T-helper 2 cell treated with Interferon-gamma antibody and Interleukin-4, amounts not matched to agents 5 μg/mL and 100 μg/mL, for 36 hours (primary cell): ENCODE results near the gene BRD3.

Experiments
- DNase-seq: peaks from one replicate; pipeline ENCODE4 v3.0.0; 2021; ENCODE audit warnings: low spot score
- H3K27ac Mint-ChIP-seq: one replicate; pipeline ENCODE4 v1.8.0; 2021; ENCODE audit warnings: mild to moderate bottlenecking, mixed read lengths
- H3K27me3 Mint-ChIP-seq: one replicate; pipeline ENCODE4 v1.8.0; 2021; ENCODE audit warnings: low read depth, mixed read lengths
- H3K36me3 Mint-ChIP-seq: one replicate; pipeline ENCODE4 v1.8.0; 2021; ENCODE audit warnings: low read depth, mixed read lengths
- H3K4me1 Mint-ChIP-seq: one replicate; pipeline ENCODE4 v1.8.0; 2021; ENCODE audit warnings: low read depth, mixed read lengths
- H3K4me3 Mint-ChIP-seq: one replicate; pipeline ENCODE4 v1.8.0; 2022; ENCODE audit warnings: mild to moderate bottlenecking, moderate library complexity, mixed read lengths
- H3K9me3 Mint-ChIP-seq: one replicate; pipeline ENCODE4 v1.8.0; 2021; ENCODE audit warnings: mixed read lengths

The BRD3 gene

DNA sequence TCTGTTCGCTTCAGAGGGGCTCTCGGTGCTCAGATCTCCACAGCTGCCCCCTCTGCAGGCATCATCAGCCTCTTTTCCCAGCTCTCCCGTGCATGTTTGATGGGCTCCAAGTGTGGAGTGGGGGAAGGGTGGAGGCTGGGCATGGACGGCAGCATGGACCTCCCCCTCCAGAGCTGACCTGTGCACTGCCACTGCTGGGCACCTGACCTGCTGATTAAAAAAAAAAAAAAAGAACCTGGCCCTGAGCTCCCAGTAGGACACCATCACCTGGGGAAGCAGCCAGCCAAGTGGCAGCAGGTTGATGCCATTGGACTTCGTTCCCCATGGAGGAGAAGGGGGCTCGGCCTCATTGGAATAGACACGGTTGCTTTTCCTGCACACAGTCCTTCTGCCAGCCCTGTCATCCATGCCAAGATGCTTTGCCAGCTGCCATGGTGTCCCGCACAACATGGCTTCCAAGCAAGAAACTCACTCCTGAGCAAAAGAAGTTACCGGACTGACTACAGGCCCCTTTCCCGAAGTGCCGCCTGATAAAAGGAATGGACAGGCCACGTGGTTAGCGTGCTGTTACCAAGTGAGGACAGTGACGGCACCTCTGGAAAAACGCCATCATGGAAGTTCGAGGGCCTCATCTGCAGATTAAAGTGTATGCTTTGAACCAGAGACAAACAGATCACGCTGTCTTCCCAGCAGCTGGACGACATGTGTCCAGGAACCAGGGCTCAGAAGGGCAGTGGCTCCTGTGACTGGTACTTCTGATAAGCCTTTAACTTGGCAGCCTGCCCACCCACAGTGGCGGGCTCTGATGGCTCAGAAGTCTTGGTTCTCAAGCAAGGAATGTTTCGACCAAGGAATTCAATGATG lies 57.3 kb downstream of the BRD3 start:
- H3K27me3 Mint-ChIP-seq = no peaks in the 10 kb centered on the region
- H3K27ac Mint-ChIP-seq = no peak overlapping the region
- peaks cover 8% of the 10 kb centered on the region for H3K9me3 Mint-ChIP-seq
- no peaks in the 10 kb centered on the region for H3K4me1 Mint-ChIP-seq
- no peak for DNase-seq
- H3K36me3 Mint-ChIP-seq = peaks cover 5% of the 10 kb centered on the region
- no peak overlapping the region for H3K4me3 Mint-ChIP-seq

DNA sequence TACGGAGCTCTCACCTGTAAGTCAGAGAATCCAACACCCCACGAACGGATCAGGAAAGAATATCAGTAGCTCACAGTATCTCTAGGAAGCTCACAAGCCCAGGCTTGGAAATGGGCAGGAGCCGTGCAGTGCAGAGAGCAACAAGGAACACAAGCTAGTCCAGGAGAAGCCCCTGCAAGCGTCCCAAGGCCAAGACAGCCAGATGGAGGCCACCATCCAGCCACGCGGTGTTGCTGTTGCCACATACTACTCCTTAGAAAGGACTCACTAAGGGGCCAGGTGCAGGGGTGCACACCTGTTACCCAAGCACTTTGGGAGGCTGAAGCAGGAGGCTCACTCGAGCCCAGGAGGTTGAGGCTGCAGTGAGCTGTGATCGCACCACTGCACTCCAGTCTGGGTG lies 60.3 kb downstream of the BRD3 start:
- DNase-seq = no peak
- no peaks in the 10 kb centered on the region for H3K9me3 Mint-ChIP-seq
- no peak overlapping the region for H3K4me3 Mint-ChIP-seq
- no peaks in the 10 kb centered on the region for H3K27me3 Mint-ChIP-seq
- peaks cover 3% of the 10 kb centered on the region for H3K36me3 Mint-ChIP-seq
- H3K27ac Mint-ChIP-seq = no peak overlapping the region
- no peaks in the 10 kb centered on the region for H3K4me1 Mint-ChIP-seq

DNA sequence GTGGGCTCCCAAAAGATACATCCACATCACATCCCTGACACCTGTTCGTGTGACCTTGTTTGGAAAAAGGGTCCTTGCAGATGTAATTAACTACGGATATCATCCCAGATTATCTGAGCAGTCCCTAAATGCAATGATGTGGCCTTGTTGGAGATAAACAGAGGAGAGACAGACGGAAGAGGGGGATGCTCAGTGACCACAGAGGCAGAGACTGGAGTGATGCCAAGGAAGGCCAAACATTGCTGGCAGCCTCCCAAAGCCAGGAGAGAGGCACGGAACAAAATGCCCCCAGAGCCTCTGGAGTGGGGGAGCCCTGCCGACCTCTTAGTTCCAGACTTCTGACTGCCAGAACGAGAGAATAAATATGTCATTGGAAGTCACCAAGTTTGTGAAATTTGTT lies 60.7 kb downstream of the BRD3 start:
- no peak for DNase-seq
- peaks cover 3% of the 10 kb centered on the region for H3K36me3 Mint-ChIP-seq
- no peaks in the 10 kb centered on the region for H3K9me3 Mint-ChIP-seq
- H3K27me3 Mint-ChIP-seq = no peaks in the 10 kb centered on the region
- H3K4me3 Mint-ChIP-seq = no peak overlapping the region
- H3K4me1 Mint-ChIP-seq = no peaks in the 10 kb centered on the region
- no peak overlapping the region for H3K27ac Mint-ChIP-seq

DNA sequence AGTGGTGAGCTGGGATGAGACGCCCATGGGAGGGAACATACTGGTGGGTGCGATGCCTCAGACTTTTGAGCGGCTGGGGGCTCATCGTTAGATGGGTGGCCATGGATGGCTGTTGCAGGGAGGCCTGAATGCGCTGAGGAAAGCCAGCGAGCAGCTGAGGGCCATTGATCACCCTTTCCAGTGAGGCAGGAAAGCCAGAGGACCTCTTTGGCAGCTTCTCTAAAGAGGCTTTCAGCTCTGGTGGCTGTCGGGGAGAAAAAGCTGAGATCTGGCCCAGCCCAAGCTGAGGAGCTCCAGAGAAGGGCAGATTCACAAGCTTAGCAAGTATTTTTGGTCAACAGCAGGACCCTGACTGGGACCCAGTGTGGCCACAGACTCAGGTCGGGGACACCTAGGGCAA lies 62.4 kb downstream of the BRD3 start:
- H3K4me3 Mint-ChIP-seq = no peak overlapping the region
- H3K4me1 Mint-ChIP-seq = no peaks in the 10 kb centered on the region
- H3K9me3 Mint-ChIP-seq = no peaks in the 10 kb centered on the region
- H3K27ac Mint-ChIP-seq = no peak overlapping the region
- DNase-seq = no peak
- H3K36me3 Mint-ChIP-seq = no peaks in the 10 kb centered on the region
- H3K27me3 Mint-ChIP-seq = no peaks in the 10 kb centered on the region

DNA sequence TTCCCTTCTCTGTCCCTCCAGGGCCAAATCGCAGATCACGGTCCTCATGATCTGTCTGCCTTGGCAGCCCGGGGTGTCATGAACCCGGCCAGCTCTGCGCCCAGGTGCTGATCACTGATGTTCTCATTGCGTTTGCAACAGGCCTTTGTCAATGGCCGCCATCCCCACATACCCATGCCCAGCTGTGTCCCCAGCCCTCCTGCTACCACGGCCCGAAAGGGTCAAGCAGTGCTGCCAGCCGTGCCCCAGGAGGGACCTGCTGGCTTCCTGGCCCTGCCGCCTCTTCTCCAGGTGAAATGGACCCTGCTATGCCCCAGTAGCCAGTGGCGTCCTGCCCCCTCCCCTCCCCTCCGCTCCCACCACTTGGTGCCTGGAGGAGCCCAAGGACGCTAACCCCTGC lies 62.9 kb downstream of the BRD3 start:
- Mint-ChIP-seq H3K4me3 (no peak overlapping the region), H3K27ac (no peak overlapping the region), H3K4me1 (no peaks in the 10 kb centered on the region), H3K9me3 (no peaks in the 10 kb centered on the region), H3K36me3 (no peaks in the 10 kb centered on the region), H3K27me3 (no peaks in the 10 kb centered on the region)
- DNase-seq = no peak

DNA sequence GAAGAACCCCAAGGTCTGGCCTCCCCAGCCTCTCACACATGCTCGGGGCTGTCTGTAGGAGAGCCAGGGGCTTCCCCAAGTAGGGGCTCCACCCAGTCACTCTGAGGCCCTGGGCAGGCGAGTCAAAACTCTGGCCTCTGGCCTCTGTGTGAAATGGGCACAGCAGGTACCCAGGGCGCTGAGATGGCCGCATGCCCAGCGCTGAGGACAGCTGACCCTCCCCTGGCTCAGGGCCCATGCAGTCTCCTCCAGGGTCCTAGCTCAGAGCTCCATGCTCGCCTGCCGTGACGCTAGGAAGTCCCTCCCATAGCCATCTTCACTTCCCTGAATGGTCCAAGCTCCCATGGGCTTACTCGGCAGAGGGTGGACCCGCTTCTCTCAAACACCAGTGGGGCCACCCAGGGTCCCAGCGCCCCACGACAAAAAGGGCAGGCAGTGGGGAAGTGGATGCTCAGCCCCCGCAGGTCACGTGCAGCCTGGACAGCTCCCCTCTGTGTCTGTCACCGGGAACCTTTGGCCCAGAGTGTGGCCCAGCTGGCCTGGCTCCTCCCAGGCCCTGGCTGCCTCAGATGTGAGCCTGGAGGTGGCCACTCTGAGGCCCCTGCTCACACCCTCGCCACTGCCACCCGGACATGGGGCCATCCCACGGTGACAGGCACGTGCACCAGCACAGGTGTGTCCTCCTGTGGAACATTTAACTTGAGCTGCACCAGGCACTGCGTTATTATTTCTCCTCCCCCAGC lies 63.5 kb downstream of the BRD3 start:
- no peak for DNase-seq
- Mint-ChIP-seq H3K4me1 (no peaks in the 10 kb centered on the region), H3K27me3 (no peaks in the 10 kb centered on the region), H3K27ac (no peak overlapping the region), H3K36me3 (no peaks in the 10 kb centered on the region), H3K9me3 (no peaks in the 10 kb centered on the region), H3K4me3 (no peak overlapping the region)

DNA sequence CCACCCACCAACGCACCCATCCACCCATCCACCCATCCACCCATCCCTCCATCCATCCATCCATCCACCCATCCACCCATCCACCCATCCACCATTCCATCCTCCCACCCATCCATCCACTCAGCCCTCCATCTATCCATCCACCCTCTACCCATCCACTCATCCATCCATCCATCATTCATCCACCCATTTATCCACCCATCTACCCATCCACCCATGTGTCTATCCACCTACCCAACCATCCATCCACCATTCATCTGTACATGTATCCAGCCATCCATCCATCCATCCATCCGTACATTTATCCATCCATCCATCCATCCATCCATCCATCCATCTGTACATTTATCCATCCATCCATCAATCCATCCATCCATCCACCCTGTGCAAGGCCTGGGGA lies 64.6 kb downstream of the BRD3 start:
- H3K4me3 Mint-ChIP-seq = no peak overlapping the region
- no peaks in the 10 kb centered on the region for H3K9me3 Mint-ChIP-seq
- H3K27ac Mint-ChIP-seq = no peak overlapping the region
- H3K4me1 Mint-ChIP-seq = no peaks in the 10 kb centered on the region
- H3K36me3 Mint-ChIP-seq = no peaks in the 10 kb centered on the region
- DNase-seq = no peak
- no peaks in the 10 kb centered on the region for H3K27me3 Mint-ChIP-seq

DNA sequence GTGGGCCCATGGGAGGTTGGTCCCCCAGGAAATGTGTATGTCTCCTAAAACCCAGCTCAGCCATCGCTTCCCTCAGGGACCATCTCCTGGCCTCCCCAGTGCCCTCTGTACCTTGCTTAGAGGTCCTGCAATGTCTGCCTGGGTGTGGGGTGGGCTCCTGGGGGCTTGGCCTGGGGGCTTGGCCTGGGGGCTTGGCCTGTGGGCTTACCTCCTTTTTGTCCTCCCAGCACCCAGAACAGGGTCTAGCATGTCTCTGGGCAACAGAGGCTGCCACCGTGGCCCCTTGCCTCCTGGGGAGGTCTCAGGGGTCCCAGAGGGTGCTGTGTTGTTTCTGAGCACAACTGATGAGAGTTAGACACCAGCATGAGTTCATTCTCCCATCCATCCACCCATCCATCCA lies 65.0 kb downstream of the BRD3 start:
- Mint-ChIP-seq H3K4me1 (no peaks in the 10 kb centered on the region), H3K27ac (no peak overlapping the region), H3K27me3 (no peaks in the 10 kb centered on the region), H3K9me3 (no peaks in the 10 kb centered on the region), H3K4me3 (no peak overlapping the region), H3K36me3 (no peaks in the 10 kb centered on the region)
- DNase-seq = no peak

DNA sequence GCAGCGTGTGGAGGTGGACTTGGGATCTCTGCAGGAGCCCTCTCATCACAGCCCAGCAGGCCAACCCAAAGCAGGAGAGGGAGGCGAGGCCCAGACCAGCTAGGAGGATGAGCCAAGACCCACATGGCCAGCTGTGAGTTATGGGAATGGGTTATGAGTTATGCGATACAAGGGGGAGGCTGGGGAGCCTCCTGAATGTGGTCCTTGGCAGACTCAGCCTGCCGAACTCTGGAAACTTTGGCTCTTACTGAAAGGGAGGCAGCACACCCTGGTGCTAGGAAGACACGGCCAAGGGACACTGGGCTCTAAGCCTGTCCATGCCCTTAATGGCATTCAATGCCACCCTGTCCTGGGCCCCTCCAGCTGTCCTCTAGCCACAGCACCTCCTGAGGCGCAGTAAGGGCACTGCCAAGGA lies 68.0 kb downstream of the BRD3 start:
- Mint-ChIP-seq H3K27ac (no peak overlapping the region), H3K9me3 (no peaks in the 10 kb centered on the region), H3K27me3 (no peaks in the 10 kb centered on the region), H3K4me3 (no peak overlapping the region), H3K36me3 (no peaks in the 10 kb centered on the region), H3K4me1 (no peaks in the 10 kb centered on the region)
- DNase-seq = no peak

DNA sequence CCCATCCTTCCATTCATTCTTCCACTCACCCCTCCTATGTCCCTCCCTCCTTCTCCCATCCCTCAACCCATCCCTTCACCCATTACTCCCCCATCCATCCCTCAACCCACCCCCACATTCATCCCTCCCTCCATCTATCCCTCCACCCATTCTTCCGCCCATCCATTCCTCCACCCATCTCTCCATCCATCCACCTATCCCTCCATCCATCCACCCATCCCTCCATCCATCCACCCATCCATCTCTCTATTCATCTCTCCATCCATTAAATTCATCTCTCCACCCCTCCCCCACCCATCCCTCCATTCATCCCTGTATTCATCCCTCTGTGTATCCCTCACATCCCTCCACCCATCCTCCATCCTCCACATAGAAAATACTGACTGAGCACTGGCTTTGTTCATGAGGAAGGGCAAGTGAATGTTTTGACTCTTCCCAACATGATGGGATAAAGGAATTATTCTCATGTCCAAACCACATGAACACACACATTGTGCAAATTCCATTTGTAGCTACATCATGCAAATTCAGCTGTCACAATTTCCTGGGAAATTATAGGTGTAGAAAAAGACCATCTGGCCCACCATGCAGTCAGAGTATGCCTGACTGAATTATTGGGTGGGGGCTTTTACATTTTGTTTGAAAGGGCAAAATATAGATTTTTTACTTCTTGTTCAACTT lies 68.8 kb downstream of the BRD3 start:
- no peaks in the 10 kb centered on the region for H3K27me3 Mint-ChIP-seq
- H3K4me1 Mint-ChIP-seq = no peaks in the 10 kb centered on the region
- no peak overlapping the region for H3K4me3 Mint-ChIP-seq
- H3K9me3 Mint-ChIP-seq = no peaks in the 10 kb centered on the region
- no peaks in the 10 kb centered on the region for H3K36me3 Mint-ChIP-seq
- no peak for DNase-seq
- no peak overlapping the region for H3K27ac Mint-ChIP-seq

DNA sequence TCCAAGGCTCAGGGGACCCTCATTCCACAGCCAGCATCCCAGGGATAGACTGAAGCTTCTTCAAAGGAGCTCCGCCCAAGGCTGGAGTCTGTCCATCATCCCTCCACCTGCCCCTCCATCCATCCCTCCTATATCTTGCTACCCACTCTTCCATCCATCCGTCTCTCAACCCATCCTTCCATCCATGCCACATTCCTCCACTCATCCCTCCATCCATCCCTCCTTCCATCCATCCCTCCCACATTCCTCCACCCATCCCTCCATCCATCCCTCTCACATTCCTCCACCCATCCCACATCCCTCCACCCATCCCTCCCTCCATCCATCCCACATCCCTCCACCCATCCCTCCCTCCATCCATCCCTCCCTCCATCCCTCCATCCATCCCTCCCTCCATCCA lies 70.2 kb downstream of the BRD3 start:
- no peaks in the 10 kb centered on the region for H3K27me3 Mint-ChIP-seq
- no peak overlapping the region for H3K27ac Mint-ChIP-seq
- no peaks in the 10 kb centered on the region for H3K4me1 Mint-ChIP-seq

DNA sequence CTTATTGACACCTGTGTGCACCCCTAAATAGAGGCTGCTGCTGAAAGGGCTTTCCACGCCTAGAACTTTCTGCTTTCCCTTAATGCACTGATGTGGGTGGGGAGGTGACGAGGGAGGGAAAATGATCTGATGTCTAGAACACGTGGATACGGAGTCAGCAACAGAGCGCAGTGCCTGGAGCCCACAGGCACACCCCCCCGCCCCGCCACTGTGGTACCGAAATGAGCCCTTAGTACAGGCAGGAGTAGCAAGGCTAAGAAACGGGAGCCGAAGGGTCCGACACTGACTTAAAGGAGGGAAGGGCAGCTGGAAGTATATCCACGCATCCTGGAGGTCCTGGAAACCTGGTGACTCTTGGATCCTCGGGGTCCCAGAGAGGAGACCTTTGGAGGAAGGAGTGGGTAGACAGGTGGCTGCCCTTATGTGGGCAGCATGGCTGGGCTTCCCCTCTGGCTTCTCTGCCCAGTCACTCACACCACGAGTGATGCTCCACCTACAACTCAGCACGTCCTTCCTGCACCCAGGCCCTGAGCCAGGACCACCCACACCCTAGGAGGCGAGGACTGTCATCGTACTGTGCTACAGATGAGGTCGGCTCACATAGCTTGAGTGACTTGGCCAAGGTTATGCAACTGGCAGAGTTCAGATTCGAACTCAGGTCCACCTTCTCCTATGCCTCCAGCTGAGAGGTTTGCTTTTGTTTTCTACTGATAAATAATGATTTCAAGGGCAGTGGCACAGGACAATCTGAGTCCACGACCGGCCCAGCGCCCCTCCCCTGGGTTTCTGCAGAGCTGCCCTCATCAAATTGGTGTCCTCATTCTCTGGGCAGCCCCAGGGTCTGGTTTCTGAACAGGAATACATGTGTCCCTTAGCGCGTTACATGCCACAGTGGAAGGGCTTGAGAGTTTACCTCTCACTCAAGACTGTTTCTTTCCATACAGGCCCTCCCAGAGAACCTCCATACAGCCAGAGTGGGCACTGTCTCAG lies 71.0 kb downstream of the BRD3 start:
- no peaks in the 10 kb centered on the region for H3K36me3 Mint-ChIP-seq
- no peaks in the 10 kb centered on the region for H3K27me3 Mint-ChIP-seq
- H3K9me3 Mint-ChIP-seq = no peaks in the 10 kb centered on the region
- no peak overlapping the region for H3K27ac Mint-ChIP-seq
- no peak overlapping the region for H3K4me3 Mint-ChIP-seq
- DNase-seq = no peak
- no peaks in the 10 kb centered on the region for H3K4me1 Mint-ChIP-seq

More for the DNA sequence above, 70.2 kb downstream of the BRD3 start:
- Mint-ChIP-seq H3K9me3 (no peaks in the 10 kb centered on the region), H3K36me3 (no peaks in the 10 kb centered on the region), H3K4me3 (no peak overlapping the region)
- DNase-seq = no peak
